H1 (cell line): ENCODE data around the gene FAM227B. TPM values are rescaled to one million over a fixed set of nuclear protein-coding genes. Genes with fewer than 3 reads are reported as not detected.

Source experiments
- CTCF ChIA-PET: fragments of 300-600 bp; sonication (Branson Sonifier 250); formaldehyde crosslinking; loops from one replicate; lab custom pipeline; 2021; ENCODE audit not compliant: partially characterized antibody; lab: Charles Lee
- POLR2A ChIA-PET: fragments of 300-600 bp; sonication (Branson Sonifier 250); formaldehyde crosslinking; loops from one replicate; lab custom pipeline; 2021; ENCODE audit warnings: inconsistent platforms; ENCODE audit not compliant: partially characterized antibody; lab: Charles Lee
- DNase-seq, 2 experiments: peaks; one replicate each; pipeline versions ENCODE4 v3.0.0 to v3.0.0-alpha.2; 2010 to 2022; ENCODE audit warnings: low spot score in 2 of 2, low read depth in 1 of 2, mixed read lengths in 1 of 2
- FAIRE-seq: peaks from 2 replicates; lab custom pipeline; 2011; peaks lifted over from hg19 to GRCh38; lab: Jason Lieb, UNC
- H2AFZ ChIP-seq: 2 replicates; pipeline ENCODE4 v1.8.1; 2012; ENCODE audit warnings: low read length, inconsistent platforms
- H2AK5ac ChIP-seq: 2 replicates; pipeline ENCODE4 v1.6.1; 2013; ENCODE audit warnings: low read depth, low read length
- H2BK120ac ChIP-seq: replicated peaks from 2 replicates; pipeline ENCODE3; 2013; ENCODE audit warnings: low read depth, low read length, inconsistent platforms
- H2BK12ac ChIP-seq: 2 replicates; pipeline ENCODE4 v1.6.1; 2013; ENCODE audit warnings: low read depth, low read length
- H2BK15ac ChIP-seq: 2 replicates; pipeline ENCODE4 v1.6.1; 2013; ENCODE audit warnings: low read length
- H2BK20ac ChIP-seq: 2 replicates; pipeline ENCODE4 v1.6.1; 2013; ENCODE audit warnings: low read length
- H2BK5ac ChIP-seq: 2 replicates; pipeline ENCODE4 v1.6.1; 2013; ENCODE audit warnings: low read depth, low read length
- H3K14ac ChIP-seq: 2 replicates; pipeline ENCODE4 v1.6.1; 2013; ENCODE audit warnings: inconsistent platforms; ENCODE audit not compliant: insufficient read length
- H3K18ac ChIP-seq: 2 replicates; pipeline ENCODE4 v1.6.1; 2013; ENCODE audit warnings: low read length; ENCODE audit errors: extremely low read depth
- H3K23ac ChIP-seq: 2 replicates; pipeline ENCODE4 v1.6.1; 2013; ENCODE audit warnings: inconsistent platforms; ENCODE audit not compliant: insufficient read length
- H3K23me2 ChIP-seq: 2 replicates; pipeline ENCODE4 v1.6.1; 2013; ENCODE audit warnings: low read depth, low read length
- H3K27ac ChIP-seq: 2 replicates; pipeline ENCODE4 v1.6.1; 2011; ENCODE audit warnings: low read depth, low read length, inconsistent platforms
- H3K27me3 ChIP-seq, 4 experiments: replicated peaks in 1 of 4; 1 replicate in 1 of 4; 2 replicates in 3 of 4; pipeline versions ENCODE4 v1.6.1 to v1.8.1; 2011 to 2013; ENCODE audit warnings: low read length in 3 of 4, mild to moderate bottlenecking in 3 of 4, inconsistent platforms in 2 of 4, mixed read lengths in 2 of 4, moderate library complexity in 1 of 4; ENCODE audit not compliant: control insufficient read depth in 3 of 4, insufficient read depth in 3 of 4; ENCODE audit errors: extremely low read depth in 1 of 4
- H3K36me3 ChIP-seq, 4 experiments: 2 replicates each; pipeline versions ENCODE4 v1.6.1 to v1.8.1; 2011 to 2013; ENCODE audit warnings: mild to moderate bottlenecking in 4 of 4, low read length in 3 of 4, moderate library complexity in 2 of 4, control low read depth in 1 of 4, inconsistent platforms in 1 of 4; ENCODE audit not compliant: insufficient read depth in 4 of 4, control insufficient read depth in 2 of 4
- H3K4ac ChIP-seq: replicated peaks from 2 replicates; pipeline ENCODE3; 2013; ENCODE audit warnings: low read length, low read depth, mixed read lengths, inconsistent platforms; ENCODE audit not compliant: insufficient read length
- H3K4me1 ChIP-seq, 4 experiments: replicated peaks in 1 of 4; 1 replicate in 1 of 4; 2 replicates in 3 of 4; pipeline versions ENCODE4 v1.6.1 to v1.8.1; 2011 to 2013; ENCODE audit warnings: low read length in 3 of 4, inconsistent platforms in 2 of 4, mixed read lengths in 1 of 4; ENCODE audit not compliant: insufficient read depth in 4 of 4, control insufficient read depth in 3 of 4
- H3K4me2 ChIP-seq, 2 experiments: 2 replicates each; pipeline versions ENCODE4 v1.6.1 to v1.8.1; 2011 to 2013; ENCODE audit warnings: low read depth in 2 of 2, low read length in 2 of 2, control low read depth in 1 of 2, inconsistent platforms in 1 of 2, mild to moderate bottlenecking in 1 of 2; ENCODE audit not compliant: insufficient read depth in 1 of 2
- H3K4me3 ChIP-seq, 4 experiments: fragments of 200-600, 300-600 bp in 1 of 4; sonication (generic), shearing (Covaris generic), sonication (Bioruptor Twin) in 1 of 4; 2 replicates each; pipeline versions ENCODE4 v1.5.1 to v1.8.1; 2011 to 2016; ENCODE audit warnings: low read length in 4 of 4, low read depth in 3 of 4, control low read depth in 2 of 4, inconsistent platforms in 2 of 4, mild to moderate bottlenecking in 2 of 4, mixed read lengths in 1 of 4, moderate library complexity in 1 of 4; ENCODE audit not compliant: insufficient read depth in 2 of 4; ENCODE audit errors: extremely low read depth in 1 of 4
- H3K56ac ChIP-seq: replicated peaks from 2 replicates; pipeline ENCODE3; 2013; ENCODE audit warnings: low read depth, mild to moderate bottlenecking, mixed read lengths, low read length, inconsistent platforms; ENCODE audit not compliant: insufficient read length
- H3K79me1 ChIP-seq: 2 replicates; pipeline ENCODE4 v1.6.1; 2013; ENCODE audit warnings: low read depth, low read length, control low read depth
- H3K79me2 ChIP-seq, 2 experiments: 2 replicates each; pipeline versions ENCODE4 v1.6.1 to v1.8.1; 2012 to 2013; ENCODE audit warnings: low read length in 2 of 2, mild to moderate bottlenecking in 2 of 2, inconsistent platforms in 1 of 2; ENCODE audit not compliant: insufficient read depth in 2 of 2, control insufficient read depth in 1 of 2
- H3K9ac ChIP-seq, 4 experiments: replicated peaks in 1 of 4; 1 replicate in 1 of 4; 2 replicates in 3 of 4; pipeline versions ENCODE4 v1.6.1 to v1.8.1; 2011 to 2013; ENCODE audit warnings: low read depth in 3 of 4, low read length in 3 of 4, control low read depth in 2 of 4, mild to moderate bottlenecking in 2 of 4, moderate library complexity in 2 of 4, inconsistent platforms in 1 of 4; ENCODE audit errors: extremely low read depth in 1 of 4
- H3K9me3 ChIP-seq, 2 experiments: 2 replicates each; pipeline versions ENCODE4 v1.6.1 to v1.8.1; 2012 to 2013; ENCODE audit warnings: mild to moderate bottlenecking in 2 of 2, moderate library complexity in 2 of 2, control low read depth in 1 of 2, inconsistent platforms in 1 of 2, low read depth in 1 of 2, low read length in 1 of 2, mixed read lengths in 1 of 2; ENCODE audit not compliant: insufficient read depth in 2 of 2
- H4K20me1 ChIP-seq, 2 experiments: replicated peaks in 1 of 2; 2 replicates each; pipeline versions ENCODE3 to v1.8.1; 2011 to 2013; ENCODE audit warnings: inconsistent platforms in 2 of 2, low read length in 2 of 2, mild to moderate bottlenecking in 1 of 2; ENCODE audit not compliant: insufficient read depth in 2 of 2, control insufficient read depth in 1 of 2
- H4K5ac ChIP-seq: 2 replicates; pipeline ENCODE4 v1.6.1; 2013; ENCODE audit warnings: low read length, low read depth, mixed read lengths, inconsistent platforms; ENCODE audit not compliant: insufficient read length
- H4K8ac ChIP-seq: 2 replicates; pipeline ENCODE4 v1.8.0; 2013; ENCODE audit warnings: mild to moderate bottlenecking, moderate library complexity, low read length, inconsistent platforms; ENCODE audit not compliant: insufficient read depth; ENCODE audit errors: extremely low read depth
- H4K91ac ChIP-seq: replicated peaks from 2 replicates; pipeline ENCODE3; 2013; ENCODE audit warnings: low read length, mixed read lengths, inconsistent platforms; ENCODE audit not compliant: insufficient read length
- ASH2L ChIP-seq: fragments of 200-600, 300-600 bp; sonication (generic); IDR thresholded peaks from one replicate; pipeline ENCODE4 v1.7.1; 2017; ENCODE audit warnings: low read length
- BACH1 ChIP-seq: IDR thresholded peaks from 2 replicates; pipeline ENCODE4 v1.6.1; 2012; ENCODE audit warnings: low read length, improper control_type of control experiment
- CBX5 ChIP-seq: fragments of 300-800, 300-1000 bp; sonication (generic); IDR thresholded peaks from 2 replicates; pipeline ENCODE4 v1.7.1; 2016; ENCODE audit warnings: antibody characterized with exemption, low read length, low read depth
- CHD2 ChIP-seq: IDR thresholded peaks from 2 replicates; pipeline ENCODE4 v1.6.1; 2012; ENCODE audit warnings: low read length, improper control_type of control experiment
- EGR1 ChIP-seq: IDR thresholded peaks from 2 replicates; pipeline ENCODE4 v1.6.1; 2011; ENCODE audit warnings: low read depth, low read length, borderline replicate concordance
- FOSL1 ChIP-seq: IDR thresholded peaks from 2 replicates; pipeline ENCODE4 v1.6.1; 2011; ENCODE audit warnings: mild to moderate bottlenecking, low read depth, low read length, moderate library complexity; ENCODE audit not compliant: insufficient read depth
- HDAC6 ChIP-seq: IDR thresholded peaks from one replicate; pipeline ENCODE4 v1.7.1; 2012; ENCODE audit warnings: low read depth, mild to moderate bottlenecking, inconsistent platforms, low read length, moderate library complexity
- JUN ChIP-seq: IDR thresholded peaks from 2 replicates; pipeline ENCODE4 v1.6.1; 2011; ENCODE audit warnings: low read depth, mild to moderate bottlenecking, improper control_type of control experiment, low read length
- KDM4A ChIP-seq: IDR thresholded peaks from one replicate; pipeline ENCODE4 v1.7.1; 2012; ENCODE audit warnings: low read depth, mild to moderate bottlenecking, moderate library complexity, low read length, inconsistent platforms; ENCODE audit not compliant: severe bottlenecking
- KDM5A ChIP-seq: fragments of 200-600 bp; IDR thresholded peaks from 2 replicates; pipeline ENCODE4 v1.7.1; 2012; ENCODE audit warnings: mild to moderate bottlenecking, low read length, inconsistent platforms, mixed read lengths
- NRF1 ChIP-seq: IDR thresholded peaks from 2 replicates; pipeline ENCODE4 v1.6.1; 2011; ENCODE audit warnings: mild to moderate bottlenecking, low read depth, low read length, improper control_type of control experiment
- POU5F1 ChIP-seq: IDR thresholded peaks from 2 replicates; pipeline ENCODE4 v1.6.1; 2011; ENCODE audit warnings: low read depth, mild to moderate bottlenecking, low read length, moderate library complexity
- RFX5 ChIP-seq: IDR thresholded peaks from 2 replicates; pipeline ENCODE4 v1.6.1; 2011; ENCODE audit warnings: low read depth, low read length, improper control_type of control experiment, borderline replicate concordance
- SIRT6 ChIP-seq: IDR thresholded peaks from one replicate; pipeline ENCODE4 v1.7.1; 2012; ENCODE audit warnings: low read length, inconsistent platforms
- TAF1 ChIP-seq: IDR thresholded peaks from 2 replicates; pipeline ENCODE4 v1.6.1; 2011; ENCODE audit warnings: mild to moderate bottlenecking, low read depth, low read length
- TAF7 ChIP-seq: optimal IDR thresholded peaks from 2 replicates; pipeline ENCODE3; 2011; ENCODE audit warnings: low read depth, mild to moderate bottlenecking, inconsistent platforms, low read length, moderate library complexity, borderline replicate concordance
- TBP ChIP-seq: IDR thresholded peaks from 2 replicates; pipeline ENCODE4 v1.6.1; 2011; ENCODE audit warnings: low read depth, low read length, improper control_type of control experiment
- WGBS, 2 experiments: shearing (Covaris generic) in 1 of 2; methylation state at CpG; one replicate each; pipeline versions ENCODE4 v1.1.6 to v1.1.7; 2013 to 2015; ENCODE audit warnings: low lambda C conversion rate in 2 of 2, mixed read lengths in 2 of 2, inconsistent platforms in 1 of 2, low coverage in 1 of 2, missing lambda C conversion rate in 1 of 2; ENCODE audit not compliant: insufficient replicate concordance in 2 of 2, insufficient coverage in 1 of 2, insufficient read length in 1 of 2; ENCODE audit errors: extremely low coverage in 1 of 2, missing lambda C conversion rate in 1 of 2; 5-methylcytosine and 5-hydroxymethylcytosine counted together
- polyA plus RNA-seq, 7 experiments: library from polyadenylated mRNA; depleted of rRNA in 3 of 7; stranded (reverse) in 5 of 7; unstranded in 2 of 7; fragments of >200 nt in 5 of 7; fragments of 200-250 nt in 2 of 7; gene quantifications; 1 replicate in 5 of 7; 2 replicates in 1 of 7; 4 replicates in 1 of 7; pipeline versions ENCODE4 v1.2.1 to v1.2.3, GENCODE V29; 2011 to 2013; ENCODE audit warnings: missing spikeins in 2 of 7, mixed read lengths in 2 of 7
- total RNA-seq: library from RNA; stranded (reverse); fragmentation: NEBNext Ultra II Directional; extraction: Animal tissue kit (Norgen Biotek cat#: 25700); gene quantifications from 2 replicates; pipeline ENCODE4 v1.2.1, GENCODE V29; 2021

Gene FAM227B
- total and polyA plus RNA-seq, 2 of the 8 experiments (the other 6 are each of a cell fraction or from before 2014, with no cell fraction given) = 4.0 to 6.5 TPM

DNA sequence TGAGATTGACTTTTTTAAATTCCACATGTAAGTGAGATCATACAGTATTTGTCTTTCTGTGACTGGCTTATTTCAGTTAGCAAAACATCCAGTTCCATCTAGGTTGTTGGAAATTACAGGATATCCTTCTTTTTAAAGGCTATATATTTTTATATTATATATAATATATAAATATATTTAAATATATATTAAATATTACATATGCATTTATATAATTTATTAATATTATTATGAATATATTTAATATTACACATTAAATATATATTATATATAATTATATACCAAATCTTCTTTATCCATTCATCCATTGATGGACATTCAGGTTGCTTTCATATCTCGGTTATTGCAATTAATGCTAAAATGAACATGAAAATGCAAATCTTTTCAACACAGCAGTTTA is 49.9 kb downstream of the FAM227B start:
- no peak overlapping the region for H2BK120ac ChIP-seq
- no peaks in the 10 kb centered on the region for H3K79me2 ChIP-seq
- no peak overlapping the region for H4K5ac ChIP-seq
- H3K23me2 ChIP-seq = no peaks in the 10 kb centered on the region
- H3K56ac ChIP-seq = no peak overlapping the region
- H3K9me3 ChIP-seq = no peaks in the 10 kb centered on the region
- no peak overlapping the region for H2AFZ ChIP-seq
- H3K14ac ChIP-seq = no peak overlapping the region
- H3K4ac ChIP-seq = no peak overlapping the region
- no peak overlapping the region for H2BK5ac ChIP-seq
- no peaks in the 10 kb centered on the region for H3K79me1 ChIP-seq
- H3K4me2 ChIP-seq = no peak overlapping the region
- no peak overlapping the region for H3K9ac ChIP-seq
- H3K27me3 ChIP-seq = no peaks in the 10 kb centered on the region
- CTCF ChIA-PET = no interaction called here
- no peak overlapping the region for H4K8ac ChIP-seq
- no peak overlapping the region for H2BK12ac ChIP-seq
- H3K18ac ChIP-seq = no peak overlapping the region
- POLR2A ChIA-PET = no interaction called here
- no peaks in the 10 kb centered on the region for H3K36me3 ChIP-seq
- H3K4me3 ChIP-seq = no peak overlapping the region
- no peaks in the 10 kb centered on the region for H4K20me1 ChIP-seq
- H2BK20ac ChIP-seq = no peak overlapping the region
- no peak overlapping the region for H4K91ac ChIP-seq
- H3K23ac ChIP-seq = no peak overlapping the region
- H3K4me1 ChIP-seq = no peaks in the 10 kb centered on the region
- no peak overlapping the region for H2BK15ac ChIP-seq
- FAIRE-seq (no peak), DNase-seq (no peak)
- H3K27ac ChIP-seq = no peak overlapping the region
- 88% methylated on average over 1 of the region's 1 CpG; no CpG with 5 or more reads in 1 of the 2 experiments for WGBS, 2 experiments
- H2AK5ac ChIP-seq = no peak overlapping the region
- TF ChIP-seq KDM4A (no peak), NRF1 (no peak), TAF7 (no peak), POU5F1 (no peak), FOSL1 (no peak), ASH2L (no peak), SIRT6 (no peak), CHD2 (no peak), TAF1 (no peak), KDM5A (no peak), CBX5 (no peak), TBP (no peak), RFX5 (no peak), BACH1 (no peak), JUN (no peak), EGR1 (no peak), HDAC6 (no peak)
